Loucy (cell line): Measurements from ENCODE around the gene HOXB3.

Source experiments
- H2AFZ ChIP-seq: fragments of 200-600 bp; sonication (generic); 2 replicates; pipeline ENCODE4 v1.6.0; 2016; ENCODE audit warnings: antibody characterized with exemption, mild to moderate bottlenecking, low read length, moderate library complexity
- H3F3A ChIP-seq: fragments of 200-600 bp; 2 replicates; pipeline ENCODE4 v1.6.0; 2016; ENCODE audit warnings: antibody characterized with exemption, low read depth, mild to moderate bottlenecking
- H3K27me3 ChIP-seq: fragments of 200-600 bp; sonication (generic); 2 replicates; pipeline ENCODE4 v1.6.1; 2014; ENCODE audit warnings: low read length, mild to moderate bottlenecking; ENCODE audit not compliant: insufficient read depth, poor library complexity, severe bottlenecking
- H3K36me3 ChIP-seq: fragments of 200-600 bp; sonication (generic); 2 replicates; pipeline ENCODE4 v1.6.1; 2016; ENCODE audit warnings: low read length; ENCODE audit not compliant: insufficient read depth
- H3K4me1 ChIP-seq: fragments of 200-600 bp; sonication (generic); 2 replicates; pipeline ENCODE4 v1.5.1; 2014; ENCODE audit warnings: low read length, mild to moderate bottlenecking; ENCODE audit not compliant: insufficient read depth, poor library complexity, severe bottlenecking
- H3K4me2 ChIP-seq: fragments of 200-600 bp; sonication (generic); 2 replicates; pipeline ENCODE4 v1.6.0; 2014; ENCODE audit warnings: antibody characterized with exemption, low read length, low read depth, mild to moderate bottlenecking; ENCODE audit not compliant: poor library complexity, severe bottlenecking
- H3K4me3 ChIP-seq: fragments of 200-600 bp; sonication (generic); 2 replicates; pipeline ENCODE4 v1.5.1; 2014; ENCODE audit warnings: low read length, mild to moderate bottlenecking, mixed read lengths; ENCODE audit not compliant: poor library complexity, severe bottlenecking
- H3K79me2 ChIP-seq: fragments of 200-600 bp; sonication (generic); 2 replicates; pipeline ENCODE4 v1.6.1; 2014; ENCODE audit warnings: low read length; ENCODE audit not compliant: insufficient read depth
- H3K9ac ChIP-seq: fragments of 200-600 bp; sonication (generic); 2 replicates; pipeline ENCODE4 v1.6.0; 2014; ENCODE audit warnings: mild to moderate bottlenecking, low read depth, low read length, moderate library complexity; ENCODE audit not compliant: poor library complexity, severe bottlenecking
- H3K9me2 ChIP-seq: fragments of 200-600 bp; sonication (generic); replicated peaks from 2 replicates; pipeline ENCODE4 v1.6.1; 2016; ENCODE audit warnings: low read depth, low read length, mixed read lengths
- H3K9me3 ChIP-seq: fragments of 200-600 bp; sonication (generic); 2 replicates; pipeline ENCODE4 v1.6.1; 2014; ENCODE audit warnings: mild to moderate bottlenecking, antibody characterized with exemption, low read length, low read depth; ENCODE audit not compliant: insufficient read depth
- H4K20me1 ChIP-seq: fragments of 200-600 bp; sonication (generic); 2 replicates; pipeline ENCODE4 v1.6.0; 2014; ENCODE audit warnings: antibody characterized with exemption, low read length, mild to moderate bottlenecking; ENCODE audit not compliant: insufficient read depth, poor library complexity, severe bottlenecking
- EZH2phosphoT487 ChIP-seq: fragments of 200-600 bp; IDR thresholded peaks from 2 replicates; pipeline ENCODE4 v1.6.1; 2018; ENCODE audit warnings: antibody characterized with exemption, mild to moderate bottlenecking, moderate library complexity, borderline replicate concordance
- TF ChIP-seq, protein P1 (sequence below): fragments of 200-600 bp; sonication (generic); conservative IDR thresholded peaks from 2 replicates; pipeline ENCODE4 v1.5.1; 2014; ENCODE audit warnings: mild to moderate bottlenecking, antibody characterized with exemption, low read length

Gene HOXB3

DNA sequence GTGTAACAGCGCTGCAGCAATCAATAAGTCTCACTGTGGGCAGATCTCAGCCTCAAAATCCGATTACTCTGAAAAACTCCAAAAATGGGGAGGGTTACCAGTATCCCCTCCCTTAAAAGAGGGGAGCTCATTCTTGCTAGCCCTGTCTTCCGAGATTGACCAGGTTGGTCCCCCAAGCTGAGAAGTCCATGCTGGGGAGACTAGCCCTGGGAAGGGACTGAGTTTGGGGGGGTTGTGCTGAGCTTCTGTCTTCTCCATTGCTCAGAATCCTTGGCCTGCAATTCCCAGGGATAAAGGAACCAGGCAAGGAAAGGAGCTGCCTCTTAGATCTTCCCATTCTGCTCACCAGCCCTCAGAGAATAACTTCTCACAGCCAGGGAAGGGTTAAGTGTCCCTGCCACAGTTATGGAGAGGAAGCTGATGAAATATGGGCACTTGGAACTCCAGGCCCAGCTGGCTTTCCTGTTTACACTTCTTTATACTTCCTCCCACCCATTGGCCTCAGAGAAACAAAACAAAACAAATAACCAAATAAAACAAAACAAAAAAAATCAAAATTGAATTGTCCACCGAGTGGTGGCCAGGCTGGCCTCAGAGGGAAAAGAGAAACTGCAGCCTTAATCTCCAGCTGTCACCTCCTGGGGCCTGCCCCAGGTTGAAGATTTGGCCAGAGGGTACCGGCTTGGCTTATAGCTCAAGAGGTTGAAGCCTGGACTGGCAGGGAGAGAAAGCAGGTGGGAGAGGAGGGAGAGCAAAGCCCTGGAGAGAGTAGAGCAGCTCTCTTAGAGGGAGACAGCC, 2.6 kb downstream of the HOXB3 start:
- Histone ChIP-seq H3K27me3 (peaks cover 43% of the 10 kb centered on the region), H3K4me3 (peak overlapping the region; percentile 89), H3K36me3 (peaks cover 39% of the 10 kb centered on the region), H3F3A (no peaks in the 10 kb centered on the region), H3K79me2 (peaks cover 100% of the 10 kb centered on the region), H3K9me2 (no peaks in the 10 kb centered on the region), H3K4me2 (peak overlapping the region; percentile 98), H3K4me1 (peaks cover 56% of the 10 kb centered on the region), H3K9me3 (no peaks in the 10 kb centered on the region), H3K9ac (peak overlapping the region; percentile 100), H2AFZ (no peak overlapping the region), H4K20me1 (peaks cover 94% of the 10 kb centered on the region)
- TF ChIP-seq, protein P1, sequence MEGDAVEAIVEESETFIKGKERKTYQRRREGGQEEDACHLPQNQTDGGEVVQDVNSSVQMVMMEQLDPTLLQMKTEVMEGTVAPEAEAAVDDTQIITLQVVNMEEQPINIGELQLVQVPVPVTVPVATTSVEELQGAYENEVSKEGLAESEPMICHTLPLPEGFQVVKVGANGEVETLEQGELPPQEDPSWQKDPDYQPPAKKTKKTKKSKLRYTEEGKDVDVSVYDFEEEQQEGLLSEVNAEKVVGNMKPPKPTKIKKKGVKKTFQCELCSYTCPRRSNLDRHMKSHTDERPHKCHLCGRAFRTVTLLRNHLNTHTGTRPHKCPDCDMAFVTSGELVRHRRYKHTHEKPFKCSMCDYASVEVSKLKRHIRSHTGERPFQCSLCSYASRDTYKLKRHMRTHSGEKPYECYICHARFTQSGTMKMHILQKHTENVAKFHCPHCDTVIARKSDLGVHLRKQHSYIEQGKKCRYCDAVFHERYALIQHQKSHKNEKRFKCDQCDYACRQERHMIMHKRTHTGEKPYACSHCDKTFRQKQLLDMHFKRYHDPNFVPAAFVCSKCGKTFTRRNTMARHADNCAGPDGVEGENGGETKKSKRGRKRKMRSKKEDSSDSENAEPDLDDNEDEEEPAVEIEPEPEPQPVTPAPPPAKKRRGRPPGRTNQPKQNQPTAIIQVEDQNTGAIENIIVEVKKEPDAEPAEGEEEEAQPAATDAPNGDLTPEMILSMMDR, result no peak
- TF ChIP-seq EZH2phosphoT487, result no peak

DNA sequence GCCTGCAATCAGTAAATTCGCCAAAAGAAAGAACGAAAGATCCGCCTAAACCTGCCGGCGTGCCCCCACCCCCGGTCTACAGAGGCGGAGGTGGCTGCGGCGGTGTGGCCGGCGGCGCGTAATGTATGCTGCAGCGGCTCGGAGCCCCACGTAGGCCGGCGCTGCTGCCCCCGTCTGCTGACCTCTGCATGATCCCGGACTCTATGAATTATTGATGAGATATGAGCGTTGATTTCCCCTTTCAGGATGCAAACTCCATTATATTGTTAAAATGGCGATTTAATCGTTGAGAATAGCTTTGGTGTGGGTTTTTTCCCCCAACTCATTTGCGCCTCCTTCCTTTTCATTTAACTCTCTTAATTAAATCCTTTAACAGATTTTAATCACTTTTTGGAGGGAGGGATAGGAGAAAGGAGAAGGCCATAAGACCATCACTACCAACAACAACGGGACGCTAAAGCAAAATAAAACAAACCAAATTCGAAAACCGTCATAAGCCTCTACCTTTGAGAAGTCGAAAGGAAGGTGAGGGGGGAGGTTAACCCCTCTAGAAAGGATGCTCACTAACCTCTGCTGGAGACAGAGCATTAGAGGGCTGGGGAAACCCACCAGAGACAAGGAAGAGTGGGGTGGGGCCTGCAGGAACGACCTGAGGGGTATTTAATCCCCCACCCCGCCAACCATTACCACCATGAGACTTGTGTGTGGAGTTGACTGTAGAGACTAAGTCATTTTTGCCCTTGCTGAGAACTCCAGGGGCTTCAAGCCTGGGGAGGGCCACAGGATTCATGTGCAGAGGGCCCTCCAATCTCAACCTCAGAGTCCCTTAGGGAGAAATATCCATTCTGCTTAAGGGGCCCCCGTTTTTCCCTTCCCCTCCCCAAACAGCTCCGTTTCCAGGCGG, 3.4 kb downstream of the HOXB3 start:
- no peaks in the 10 kb centered on the region for H3F3A ChIP-seq
- H3K4me2 ChIP-seq, result peak overlapping the region; percentile 98
- H3K9me3 ChIP-seq, result no peaks in the 10 kb centered on the region
- peaks cover 55% of the 10 kb centered on the region for H3K4me1 ChIP-seq
- no peak overlapping the region for H2AFZ ChIP-seq
- H3K9ac ChIP-seq, result peak overlapping the region; percentile 100
- H4K20me1 ChIP-seq, result peaks cover 96% of the 10 kb centered on the region
- peaks cover 100% of the 10 kb centered on the region for H3K79me2 ChIP-seq
- peak overlapping the region; percentile 89 for H3K4me3 ChIP-seq
- H3K9me2 ChIP-seq, result no peaks in the 10 kb centered on the region
- peaks cover 38% of the 10 kb centered on the region for H3K36me3 ChIP-seq
- no peak for TF ChIP-seq EZH2phosphoT487
- TF ChIP-seq, protein P1, result no peak; the same call in 1 of the 2 replicates
- peaks cover 48% of the 10 kb centered on the region for H3K27me3 ChIP-seq

DNA sequence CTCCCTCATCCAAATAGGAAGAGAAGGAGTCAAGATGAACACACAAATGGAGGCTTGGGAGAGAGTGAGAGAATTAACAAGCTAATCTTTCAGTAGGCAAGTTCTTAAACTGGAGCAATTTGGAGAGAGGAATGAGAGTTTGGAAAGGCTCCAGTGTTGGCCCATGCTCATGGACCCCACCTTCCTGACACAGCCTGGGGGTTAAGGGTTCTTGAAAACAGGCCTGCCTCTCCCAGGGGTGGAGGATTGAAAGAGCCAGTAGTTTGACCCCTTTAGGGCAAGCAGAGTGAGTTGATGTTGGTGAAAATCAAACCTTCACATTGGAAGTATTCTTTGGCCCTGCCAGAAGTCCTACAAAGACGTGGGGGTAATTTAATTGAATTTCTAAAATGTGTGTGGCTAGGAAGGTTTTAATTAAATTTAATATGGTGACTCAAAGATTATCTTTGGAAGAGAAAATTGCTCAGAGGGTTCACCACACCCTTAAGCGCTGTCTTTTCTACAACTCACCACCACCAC, 5.8 kb downstream of the HOXB3 start:
- Histone ChIP-seq H3K9me2 (no peaks in the 10 kb centered on the region), H2AFZ (no peak overlapping the region), H3K4me1 (peaks cover 55% of the 10 kb centered on the region), H3K79me2 (peaks cover 100% of the 10 kb centered on the region), H3K27me3 (peaks cover 43% of the 10 kb centered on the region), H3K9me3 (no peaks in the 10 kb centered on the region), H4K20me1 (peaks cover 98% of the 10 kb centered on the region), H3F3A (peaks cover 9% of the 10 kb centered on the region; the same call in 1 of the 2 replicates), H3K36me3 (peaks cover 36% of the 10 kb centered on the region), H3K9ac (peak overlapping the region; percentile 100), H3K4me3 (peak overlapping the region; percentile 89), H3K4me2 (peak overlapping the region; percentile 98)
- TF ChIP-seq, protein P1, result no peak
- TF ChIP-seq EZH2phosphoT487, result no peak
